Mesendoderm (in vitro differentiated cells): ENCODE results near the gene RIC1.
A peak's percentile ranks its signal among the peaks of the same experiment; 100 is the strongest.
"Not testable (repeated sequence)": the region's sequence is repeated elsewhere in the genome, so short reads cannot be mapped to it uniquely, and the experiment has no call there.

Experiments
- DNase-seq: peaks from one replicate; pipeline ENCODE4 v3.0.0; 2013
- H2AK5ac ChIP-seq: 2 replicates; pipeline ENCODE4 v1.6.1; 2013; ENCODE audit warnings: low read length, inconsistent platforms
- H2BK120ac ChIP-seq: 2 replicates; pipeline ENCODE4 v1.6.1; 2013; ENCODE audit warnings: low read depth, mild to moderate bottlenecking, low read length, moderate library complexity, mixed read lengths
- H2BK15ac ChIP-seq: replicated peaks from 2 replicates; pipeline ENCODE4 v1.6.1; 2013; ENCODE audit warnings: low read depth, mild to moderate bottlenecking, moderate library complexity
- H2BK5ac ChIP-seq: 2 replicates; pipeline ENCODE4 v1.6.1; 2013; ENCODE audit warnings: low read length, inconsistent platforms
- H3K18ac ChIP-seq: 2 replicates; pipeline ENCODE4 v1.6.1; 2013; ENCODE audit warnings: mild to moderate bottlenecking, low read length, mixed read lengths
- H3K23ac ChIP-seq: one replicate; pipeline ENCODE4 v1.6.1; 2013; ENCODE audit warnings: low read length
- H3K27ac ChIP-seq: 2 replicates; pipeline ENCODE4 v1.5.1; 2013; ENCODE audit warnings: low read depth, mild to moderate bottlenecking, inconsistent platforms, low read length, moderate library complexity
- H3K27me3 ChIP-seq: 2 replicates; pipeline ENCODE4 v1.6.1; 2013; ENCODE audit warnings: low read length, control low read depth, mild to moderate bottlenecking, inconsistent platforms; ENCODE audit not compliant: insufficient read depth, poor library complexity
- H3K36me3 ChIP-seq: 2 replicates; pipeline ENCODE4 v1.6.1; 2013; ENCODE audit warnings: low read length, inconsistent platforms; ENCODE audit not compliant: control insufficient read depth, insufficient read depth
- H3K4ac ChIP-seq: one replicate; pipeline ENCODE4 v1.6.1; 2013; ENCODE audit warnings: low read depth, mild to moderate bottlenecking, low read length, moderate library complexity
- H3K4me1 ChIP-seq: 2 replicates; pipeline ENCODE4 v1.6.1; 2013; ENCODE audit warnings: low read depth, low read length, inconsistent platforms; ENCODE audit not compliant: control insufficient read depth
- H3K4me2 ChIP-seq: 2 replicates; pipeline ENCODE4 v1.6.1; 2013; ENCODE audit warnings: low read length
- H3K4me3 ChIP-seq: 2 replicates; pipeline ENCODE4 v1.5.1; 2013; ENCODE audit warnings: mild to moderate bottlenecking, low read length
- H3K56ac ChIP-seq: one replicate; pipeline ENCODE4 v1.6.1; 2013; ENCODE audit warnings: low read length
- H3K79me1 ChIP-seq: 2 replicates; pipeline ENCODE4 v1.6.1; 2013; ENCODE audit warnings: low read length, inconsistent platforms
- H3K79me2 ChIP-seq: 2 replicates; pipeline ENCODE4 v1.6.1; 2013; ENCODE audit warnings: mild to moderate bottlenecking, low read length; ENCODE audit not compliant: control insufficient read depth, insufficient read depth
- H3K9ac ChIP-seq: 2 replicates; pipeline ENCODE4 v1.6.1; 2013; ENCODE audit warnings: low read length, inconsistent platforms
- H4K5ac ChIP-seq: one replicate; pipeline ENCODE4 v1.6.1; 2013; ENCODE audit warnings: low read length
- H4K8ac ChIP-seq: one replicate; pipeline ENCODE4 v1.6.1; 2013; ENCODE audit warnings: low read depth, mild to moderate bottlenecking, control low read depth, low read length, moderate library complexity
- WGBS: extraction: QIAGEN DNeasy Blood & Tissue Kit; methylation state at CpG from one replicate; pipeline ENCODE4 v1.1.7; 2013; ENCODE audit warnings: low lambda C conversion rate, missing lambda C conversion rate; ENCODE audit not compliant: insufficient coverage; ENCODE audit errors: extremely low coverage; 5-methylcytosine and 5-hydroxymethylcytosine counted together

RIC1 gene

DNA sequence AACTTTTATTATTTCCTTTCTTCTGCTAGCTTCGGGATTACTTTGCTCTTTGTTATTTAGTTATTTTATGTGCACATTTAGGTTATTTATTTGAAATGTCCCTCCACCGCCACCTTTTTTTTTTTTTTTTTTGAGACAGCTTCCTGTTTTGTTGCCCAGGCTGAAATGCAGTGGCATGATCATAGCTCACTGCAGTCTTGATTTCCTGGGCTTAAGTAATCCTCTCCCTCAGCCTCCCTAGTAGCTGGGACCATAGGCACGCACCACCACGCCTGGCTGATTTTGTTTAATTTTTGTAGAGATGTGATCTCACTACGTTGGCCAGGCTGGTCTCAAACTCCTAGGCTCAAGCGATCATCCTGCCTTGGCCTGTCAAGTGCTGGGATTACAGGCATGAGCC, 38.5 kb downstream of the RIC1 start:
- H3K4me3 ChIP-seq, result no peak overlapping the region
- no CpG with 5 or more reads among the region's 6 CpGs for WGBS

DNA sequence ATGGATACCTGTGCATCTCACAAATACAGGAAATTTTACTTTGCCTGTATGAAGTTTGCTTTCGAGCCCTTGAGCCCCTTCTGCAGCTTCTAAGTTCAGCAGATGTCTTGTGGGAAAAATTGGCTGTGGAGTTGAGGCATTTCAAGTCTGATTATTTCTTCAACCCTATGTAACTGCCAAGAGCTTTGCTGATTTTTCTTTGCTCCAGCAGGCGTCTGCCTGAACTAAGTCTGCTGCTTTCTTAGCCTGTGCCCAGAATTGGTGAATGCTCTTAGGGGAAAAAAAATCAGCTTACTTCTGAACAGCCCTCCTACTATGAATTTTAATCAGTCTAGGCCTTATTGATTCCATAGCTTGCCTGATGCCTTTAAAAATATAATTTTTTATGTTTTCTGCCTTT, 41.2 kb downstream of the RIC1 start:
- Histone ChIP-seq H4K8ac (no peak overlapping the region), H3K79me1 (peaks cover 8% of the 10 kb centered on the region), H2BK5ac (no peak overlapping the region), H2AK5ac (no peak overlapping the region), H3K36me3 (no peaks in the 10 kb centered on the region), H3K27ac (no peak overlapping the region), H3K18ac (no peak overlapping the region), H3K27me3 (no peaks in the 10 kb centered on the region), H4K5ac (no peak overlapping the region), H3K4ac (no peak overlapping the region), H3K4me1 (peaks cover 7% of the 10 kb centered on the region), H3K56ac (no peak overlapping the region), H3K79me2 (peaks cover 11% of the 10 kb centered on the region), H3K4me2 (no peak overlapping the region), H3K23ac (no peak overlapping the region), H2BK15ac (no peak overlapping the region), H2BK120ac (no peak overlapping the region), H3K4me3 (no peak overlapping the region), H3K9ac (no peak overlapping the region)
- no peak for DNase-seq
- WGBS, result no CpG with 5 or more reads among the region's 2 CpGs

More for the DNA sequence above, 38.5 kb downstream of the RIC1 start:
- Histone ChIP-seq H4K8ac (no peak overlapping the region), H3K27ac (no peak overlapping the region), H4K5ac (no peak overlapping the region), H3K4me2 (no peak overlapping the region), H3K27me3 (no peaks in the 10 kb centered on the region), H3K4me1 (peaks cover 11% of the 10 kb centered on the region), H3K79me1 (peaks cover 8% of the 10 kb centered on the region), H3K56ac (no peak overlapping the region), H3K79me2 (peaks cover 11% of the 10 kb centered on the region), H3K36me3 (no peaks in the 10 kb centered on the region), H2AK5ac (no peak overlapping the region), H2BK5ac (no peak overlapping the region), H3K4ac (no peak overlapping the region), H2BK120ac (no peak overlapping the region), H3K9ac (no peak overlapping the region), H2BK15ac (no peak overlapping the region), H3K18ac (no peak overlapping the region), H3K23ac (no peak overlapping the region)
- no peak for DNase-seq

DNA sequence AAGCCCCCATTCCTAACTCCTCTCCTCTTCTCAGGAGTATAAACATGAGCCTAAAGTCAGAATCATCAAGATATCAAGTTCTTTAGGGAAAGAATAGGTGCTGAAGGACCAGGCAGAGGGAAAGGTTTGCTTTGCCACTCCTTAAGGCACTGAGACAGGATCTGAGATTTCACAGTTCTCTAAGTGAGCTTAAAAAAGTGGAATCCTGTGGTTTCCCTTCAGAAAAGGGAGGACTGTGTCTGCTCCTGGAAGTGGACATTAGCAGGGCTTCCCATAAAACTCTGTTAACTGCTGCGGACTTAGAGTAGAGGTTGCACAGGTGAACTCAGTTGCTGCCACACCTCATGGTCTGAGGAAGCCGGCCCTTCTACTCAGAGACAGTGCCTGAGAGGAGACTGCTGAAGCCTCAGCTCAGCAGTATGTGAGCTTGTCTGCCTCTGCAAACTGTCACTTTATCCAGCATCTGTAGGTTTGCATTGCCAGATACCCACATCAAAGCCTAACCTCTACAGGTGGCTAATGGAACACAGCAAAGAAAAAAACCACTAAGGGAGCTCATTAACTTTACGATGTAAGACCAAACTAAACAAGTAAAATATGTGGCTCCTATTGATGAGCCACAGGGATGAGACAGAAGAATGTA, 42.9 kb downstream of the RIC1 start:
- peaks cover 11% of the 10 kb centered on the region for H3K79me2 ChIP-seq
- no peak overlapping the region for H3K9ac ChIP-seq
- H2BK15ac ChIP-seq, result no peak overlapping the region
- no peak overlapping the region for H3K4me2 ChIP-seq
- whole genome bisulfite sequencing, result no CpG with 5 or more reads among the region's 3 CpGs
- H3K27me3 ChIP-seq, result no peaks in the 10 kb centered on the region
- no peak overlapping the region for H2BK5ac ChIP-seq
- H3K27ac ChIP-seq, result peak overlapping the region; percentile 11
- no peak overlapping the region for H4K5ac ChIP-seq
- H3K56ac ChIP-seq, result peak overlapping the region; percentile 22
- no peak overlapping the region for H3K4me3 ChIP-seq
- H3K4ac ChIP-seq, result no peak overlapping the region
- peak; percentile 87 for DNase-seq
- H3K18ac ChIP-seq, result no peak overlapping the region
- H3K23ac ChIP-seq, result no peak overlapping the region
- no peak overlapping the region for H4K8ac ChIP-seq
- H2BK120ac ChIP-seq, result no peak overlapping the region
- no peaks in the 10 kb centered on the region for H3K36me3 ChIP-seq
- H3K4me1 ChIP-seq, result no peaks in the 10 kb centered on the region
- peaks cover 5% of the 10 kb centered on the region for H3K79me1 ChIP-seq
- no peak overlapping the region for H2AK5ac ChIP-seq

DNA sequence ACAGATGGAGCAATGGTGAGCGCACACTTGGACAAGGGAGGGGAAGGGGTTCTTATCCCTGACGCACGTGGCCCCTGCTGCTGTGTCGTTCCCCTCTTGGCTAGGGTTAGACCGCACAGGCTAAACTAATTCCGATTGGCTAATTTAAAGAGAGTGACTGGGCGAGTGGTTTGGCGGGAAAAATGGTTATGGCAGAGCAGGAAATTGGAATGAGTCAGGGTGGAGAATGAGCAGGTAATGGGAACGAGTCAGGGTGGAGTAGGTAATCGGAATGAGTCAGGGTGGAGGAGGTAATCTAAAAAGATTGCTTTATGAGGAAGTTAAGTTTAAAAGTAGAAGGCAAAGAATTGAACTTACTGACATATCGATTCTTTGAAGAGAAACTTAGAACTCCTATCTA, 46.1 kb downstream of the RIC1 start:
- H3K23ac ChIP-seq, H2AK5ac ChIP-seq, H3K4me3 ChIP-seq, H3K9ac ChIP-seq, H3K4me1 ChIP-seq, H3K79me1 ChIP-seq, H2BK15ac ChIP-seq, H3K4ac ChIP-seq, H4K8ac ChIP-seq, H3K79me2 ChIP-seq, H4K5ac ChIP-seq, H3K27me3 ChIP-seq, H2BK5ac ChIP-seq, H3K27ac ChIP-seq, H3K18ac ChIP-seq, H3K56ac ChIP-seq, H3K36me3 ChIP-seq, H2BK120ac ChIP-seq, H3K4me2 ChIP-seq: not testable (repeated sequence)
- no CpG with 5 or more reads among the region's 11 CpGs for WGBS
- peak; percentile 35 for DNase-seq

DNA sequence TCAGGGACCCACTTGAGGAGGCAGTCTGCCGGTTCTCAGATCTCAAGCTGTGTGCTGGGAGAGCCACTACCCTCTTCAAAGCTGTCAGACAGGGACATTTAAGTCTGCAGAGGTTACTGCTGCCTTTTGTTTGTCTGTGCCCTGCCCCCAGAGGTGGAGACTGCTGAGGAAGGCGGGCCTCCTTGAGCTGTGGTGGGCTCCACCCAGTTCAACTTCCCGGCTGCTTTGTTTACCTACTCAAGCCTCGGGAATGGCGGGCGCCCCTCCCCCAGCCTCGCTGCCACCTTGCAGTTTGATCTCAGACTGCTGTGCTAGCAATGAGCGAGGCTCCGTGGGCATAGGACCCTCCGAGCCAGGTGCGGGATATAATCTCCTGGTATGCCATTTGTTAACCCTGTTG, 54.7 kb downstream of the RIC1 start:
- H2BK5ac ChIP-seq, DNase-seq, H3K27me3 ChIP-seq, H3K4me3 ChIP-seq, H3K4me1 ChIP-seq, H3K4ac ChIP-seq, H3K27ac ChIP-seq, H2BK15ac ChIP-seq, H3K79me1 ChIP-seq, H3K4me2 ChIP-seq, H3K79me2 ChIP-seq, H3K56ac ChIP-seq, H3K9ac ChIP-seq, H3K18ac ChIP-seq, H3K23ac ChIP-seq, H4K5ac ChIP-seq, H3K36me3 ChIP-seq, H4K8ac ChIP-seq, H2BK120ac ChIP-seq, H2AK5ac ChIP-seq: not testable (repeated sequence)
- WGBS, result no CpG with 5 or more reads among the region's 11 CpGs

DNA sequence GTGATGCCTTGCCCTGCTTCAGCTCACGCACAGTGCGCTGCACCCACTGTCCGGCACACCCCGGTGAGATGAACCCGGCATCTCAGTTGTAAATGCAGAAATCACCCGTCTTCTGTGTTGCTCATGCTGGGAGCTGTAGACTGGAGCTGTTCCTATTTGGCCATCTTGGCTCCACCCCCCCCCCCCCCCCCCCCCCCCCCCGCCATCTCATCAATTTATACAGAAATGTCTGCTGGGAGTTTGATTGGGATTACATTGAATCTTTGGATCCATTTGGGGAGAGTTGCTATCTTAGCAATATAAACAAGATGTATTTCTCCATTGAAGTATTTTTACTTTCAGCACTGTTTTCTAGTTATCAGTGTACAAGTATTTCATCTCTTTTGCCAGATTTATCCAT, 55.2 kb downstream of the RIC1 start:
- Histone ChIP-seq H2BK15ac (no peak overlapping the region), H2AK5ac (no peak overlapping the region), H3K18ac (no peak overlapping the region), H2BK5ac (no peak overlapping the region), H3K4me1 (no peaks in the 10 kb centered on the region), H3K56ac (no peak overlapping the region), H3K79me2 (no peaks in the 10 kb centered on the region), H3K23ac (no peak overlapping the region), H3K27me3 (no peaks in the 10 kb centered on the region), H3K79me1 (no peaks in the 10 kb centered on the region), H3K27ac (no peak overlapping the region), H3K4ac (no peak overlapping the region), H3K9ac (no peak overlapping the region), H3K4me2 (no peak overlapping the region), H4K8ac (no peak overlapping the region), H4K5ac (no peak overlapping the region), H2BK120ac (no peak overlapping the region), H3K36me3 (no peaks in the 10 kb centered on the region), H3K4me3 (no peak overlapping the region)
- no peak for DNase-seq
- WGBS, result no CpG with 5 or more reads among the region's 7 CpGs
